Liver (tissue), 9 donors: ENCODE data around the gene TCTA. TPM values are rescaled to one million over a fixed set of nuclear protein-coding genes. Genes with fewer than 3 reads are reported as not detected.

Source experiments
- DNase-seq: peaks from one replicate; pipeline ENCODE4 v3.0.0-alpha.2; 2017; ENCODE audit warnings: low spot score
- H3K27ac ChIP-seq, 2 donors: one replicate each; pipeline ENCODE4 v1.7.0; 2013; ENCODE audit warnings: inconsistent platforms in 2 of 2, low read length in 2 of 2, control low read depth in 1 of 2, low read depth in 1 of 2, mild to moderate bottlenecking in 1 of 2
- H3K27me3 ChIP-seq, 4 donors: one replicate each; pipeline versions ENCODE4 v1.6.1 to v1.7.0; 2013; ENCODE audit warnings: low read length in 3 of 4, inconsistent platforms in 1 of 4, mild to moderate bottlenecking in 1 of 4, moderate library complexity in 1 of 4; ENCODE audit not compliant: control insufficient read depth in 4 of 4, insufficient read depth in 4 of 4
- H3K36me3 ChIP-seq, 4 donors: one replicate each; pipeline versions ENCODE4 v1.6.1 to v1.7.0; 2013; ENCODE audit warnings: low read length in 3 of 4, mild to moderate bottlenecking in 3 of 4, low read depth in 1 of 4, moderate library complexity in 1 of 4; ENCODE audit not compliant: control insufficient read depth in 4 of 4, insufficient read depth in 3 of 4
- H3K4me1 ChIP-seq, 4 donors: one replicate each; pipeline versions ENCODE4 v1.6.1 to v1.7.0; 2013; ENCODE audit warnings: low read length in 3 of 4, mild to moderate bottlenecking in 3 of 4, moderate library complexity in 1 of 4; ENCODE audit not compliant: control insufficient read depth in 4 of 4, insufficient read depth in 4 of 4
- H3K4me3 ChIP-seq, 3 donors: one replicate each; pipeline versions ENCODE4 v1.6.1 to v1.7.0; 2013; ENCODE audit warnings: low read length in 3 of 3, control low read depth in 1 of 3, low read depth in 1 of 3, mild to moderate bottlenecking in 1 of 3
- H3K9ac ChIP-seq, 2 donors: one replicate each; pipeline ENCODE4 v1.7.0; 2013; ENCODE audit warnings: low read length in 2 of 2, mild to moderate bottlenecking in 2 of 2, moderate library complexity in 2 of 2, control low read depth in 1 of 2, low read depth in 1 of 2
- H3K9me3 ChIP-seq, 4 donors: one replicate each; pipeline versions ENCODE4 v1.6.1 to v1.7.0; 2013; ENCODE audit warnings: low read length in 3 of 4; ENCODE audit not compliant: control insufficient read depth in 4 of 4
- EGR1 ChIP-seq, 2 donors: IDR thresholded peaks; 2 replicates each; pipeline ENCODE4 v1.6.1; 2016 to 2018; ENCODE audit warnings: antibody characterized with exemption in 2 of 2, low read depth in 2 of 2
- FOXA1 ChIP-seq: IDR thresholded peaks from 2 replicates; pipeline ENCODE4 v1.6.1; 2016; ENCODE audit warnings: antibody characterized with exemption
- FOXA2 ChIP-seq: IDR thresholded peaks from 2 replicates; pipeline ENCODE4 v1.6.1; 2016; ENCODE audit warnings: antibody characterized with exemption
- GABPA ChIP-seq, 2 donors: IDR thresholded peaks in 1 of 2; conservative IDR thresholded peaks in 1 of 2; 2 replicates each; pipeline ENCODE4 v1.6.1; 2016; ENCODE audit warnings: antibody characterized with exemption in 2 of 2, mild to moderate bottlenecking in 1 of 2, moderate library complexity in 1 of 2
- HNF4A ChIP-seq, 2 donors: conservative IDR thresholded peaks; 2 replicates each; pipeline ENCODE4 v1.6.1; 2016; ENCODE audit warnings: antibody characterized with exemption in 2 of 2, mild to moderate bottlenecking in 2 of 2
- JUND ChIP-seq, 2 donors: IDR thresholded peaks; 2 replicates each; pipeline ENCODE4 v1.6.1; 2016; ENCODE audit warnings: antibody characterized with exemption in 2 of 2
- NR2F2 ChIP-seq: IDR thresholded peaks from 2 replicates; pipeline ENCODE4 v1.6.1; 2016; ENCODE audit warnings: antibody characterized with exemption
- RXRA ChIP-seq, 2 donors: IDR thresholded peaks; 2 replicates each; pipeline ENCODE4 v1.6.1; 2017 to 2018; ENCODE audit warnings: antibody characterized with exemption in 2 of 2, mild to moderate bottlenecking in 1 of 2
- SP1 ChIP-seq: IDR thresholded peaks from 2 replicates; pipeline ENCODE4 v1.6.1; 2018; ENCODE audit warnings: antibody characterized with exemption, mild to moderate bottlenecking
- TAF1 ChIP-seq: conservative IDR thresholded peaks from 2 replicates; pipeline ENCODE4 v1.6.1; 2016; ENCODE audit warnings: antibody characterized with exemption, mild to moderate bottlenecking
- WGBS: extraction: QIAGEN DNeasy Blood & Tissue Kit; methylation state at CpG from one replicate; pipeline ENCODE4 v1.1.7; 2013; 5-methylcytosine and 5-hydroxymethylcytosine counted together
- polyA plus RNA-seq, 2 donors: library from polyadenylated mRNA; stranded (reverse) in 1 of 2; unstranded in 1 of 2; fragments of 200-250 nt in 1 of 2; fragments of >200 nt in 1 of 2; fragmentation: Nextera tagmentation in 1 of 2; extraction: Ambion mirVana in 1 of 2; gene quantifications; one replicate each; pipeline versions ENCODE4 v1.2.1 to v1.2.3, GENCODE V29; 2013 to 2015
- total RNA-seq, 2 donors: library from RNA; depleted of rRNA; stranded (reverse); fragments of >200 nt; gene quantifications; one replicate each; pipeline ENCODE4 v1.2.3, GENCODE V29; 2014
- TF ChIP-seq, protein P1 (sequence below): IDR thresholded peaks from 2 replicates; pipeline ENCODE4 v1.6.1; 2016; ENCODE audit warnings: antibody characterized with exemption
- TF ChIP-seq, protein P2 (sequence below): fragments of 150-350 bp; IDR thresholded peaks from 2 replicates; pipeline ENCODE4 v1.5.1; 2017; ENCODE audit warnings: improper control_type of control experiment, low read depth, low read length; ENCODE audit not compliant: missing input control
- TF ChIP-seq, protein P3 (sequence below): IDR thresholded peaks from 2 replicates; pipeline ENCODE4 v1.6.1; 2016; ENCODE audit warnings: antibody characterized with exemption, mild to moderate bottlenecking
- TF ChIP-seq, protein P4 (sequence below): IDR thresholded peaks from 2 replicates; pipeline ENCODE4 v1.6.1; 2016; ENCODE audit warnings: antibody characterized with exemption
- donor health status: healthy.
- donor health status: healthy.
- donor health status: healthy.
- donor health status: healthy.
- donor health status: healthy.

TCTA gene
- total and polyA plus RNA-seq, 4 donors: 13.6 to 28.2 (median 24.6) TPM

DNA sequence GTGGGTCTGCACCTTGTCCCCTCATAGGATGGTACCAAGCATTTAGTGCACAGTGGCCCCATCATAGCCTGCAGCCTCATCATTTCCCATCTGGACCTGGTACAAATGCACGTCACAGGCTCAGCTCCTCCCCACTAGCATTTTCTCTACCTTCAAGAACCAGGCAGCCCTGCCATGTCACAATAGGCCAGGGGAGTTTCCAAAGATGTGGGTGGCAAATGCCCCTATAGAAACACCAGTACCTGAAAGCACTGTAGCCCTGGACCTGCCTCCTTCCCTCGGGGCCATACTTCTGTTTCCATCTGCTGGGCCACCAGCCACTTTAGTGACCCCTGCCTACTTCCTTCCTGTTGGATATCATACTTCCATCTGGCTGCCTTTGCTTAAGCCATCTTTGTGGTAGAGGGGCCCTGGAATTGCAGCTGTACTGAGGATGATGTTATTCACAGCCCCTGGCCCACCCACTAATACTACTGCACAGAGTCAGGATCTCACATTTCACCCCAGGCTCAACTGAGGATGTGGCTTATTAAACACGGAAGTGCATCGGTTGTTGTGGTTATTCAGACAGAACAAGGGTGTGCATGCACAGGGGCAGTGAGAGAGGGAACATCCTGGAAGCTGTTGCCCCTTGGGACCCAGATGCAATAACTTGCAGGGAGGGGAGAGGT is 3.8 kb downstream of the TCTA start:
- DNase-seq: no peak

DNA sequence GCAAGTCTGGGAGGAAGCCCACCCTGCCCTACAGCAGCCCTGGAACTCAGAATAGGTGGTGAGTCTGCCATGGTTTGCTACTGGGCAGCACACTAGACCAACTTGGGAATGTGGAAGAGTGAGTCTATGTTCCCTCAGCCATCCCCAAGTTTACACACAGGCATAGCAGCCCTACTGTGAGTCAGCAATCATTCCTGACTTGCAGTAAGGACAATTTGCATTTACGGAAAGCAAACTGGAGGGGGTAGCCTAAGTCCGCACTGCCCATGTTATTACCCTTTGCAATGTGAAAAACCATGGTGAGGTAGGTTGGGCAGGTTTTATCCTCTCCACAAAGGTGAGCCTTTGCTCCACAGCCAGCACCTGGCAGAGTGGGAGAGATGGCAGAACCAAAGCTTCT is 4.6 kb downstream of the TCTA start:
- Histone ChIP-seq H3K36me3 (peaks cover 0 to 14% (median 2%) of the 10 kb centered on the region in 4 donors), H3K4me1 (peaks cover 4 to 33% (median 21%) of the 10 kb centered on the region in 4 donors), H3K27me3 (no peaks in the 10 kb centered on the region), H3K9me3 (no peaks in the 10 kb centered on the region), H3K4me3 (no peak overlapping the region), H3K27ac (no peak overlapping the region), H3K9ac (no peak overlapping the region)
- 94% methylated on average over 2 of the region's 2 CpGs for WGBS
- no peak for DNase-seq
- TF ChIP-seq, protein P1, sequence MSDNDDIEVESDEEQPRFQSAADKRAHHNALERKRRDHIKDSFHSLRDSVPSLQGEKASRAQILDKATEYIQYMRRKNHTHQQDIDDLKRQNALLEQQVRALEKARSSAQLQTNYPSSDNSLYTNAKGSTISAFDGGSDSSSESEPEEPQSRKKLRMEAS: no peak
- TF ChIP-seq JUND (IDR thresholded peaks at IDR 0.05) (no peak), GABPA (IDR thresholded peaks at IDR 0.05 in 1 of 2, conservative IDR thresholded peaks at IDR 0.05 in 1 of 2) (no peak), EGR1 (IDR thresholded peaks at IDR 0.05; ENCODE audit: low read depth in 2 of 2) (no peak), FOXA1 (no peak)
- TF ChIP-seq, protein P2, sequence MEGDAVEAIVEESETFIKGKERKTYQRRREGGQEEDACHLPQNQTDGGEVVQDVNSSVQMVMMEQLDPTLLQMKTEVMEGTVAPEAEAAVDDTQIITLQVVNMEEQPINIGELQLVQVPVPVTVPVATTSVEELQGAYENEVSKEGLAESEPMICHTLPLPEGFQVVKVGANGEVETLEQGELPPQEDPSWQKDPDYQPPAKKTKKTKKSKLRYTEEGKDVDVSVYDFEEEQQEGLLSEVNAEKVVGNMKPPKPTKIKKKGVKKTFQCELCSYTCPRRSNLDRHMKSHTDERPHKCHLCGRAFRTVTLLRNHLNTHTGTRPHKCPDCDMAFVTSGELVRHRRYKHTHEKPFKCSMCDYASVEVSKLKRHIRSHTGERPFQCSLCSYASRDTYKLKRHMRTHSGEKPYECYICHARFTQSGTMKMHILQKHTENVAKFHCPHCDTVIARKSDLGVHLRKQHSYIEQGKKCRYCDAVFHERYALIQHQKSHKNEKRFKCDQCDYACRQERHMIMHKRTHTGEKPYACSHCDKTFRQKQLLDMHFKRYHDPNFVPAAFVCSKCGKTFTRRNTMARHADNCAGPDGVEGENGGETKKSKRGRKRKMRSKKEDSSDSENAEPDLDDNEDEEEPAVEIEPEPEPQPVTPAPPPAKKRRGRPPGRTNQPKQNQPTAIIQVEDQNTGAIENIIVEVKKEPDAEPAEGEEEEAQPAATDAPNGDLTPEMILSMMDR: no peak
- TF ChIP-seq, protein P3, sequence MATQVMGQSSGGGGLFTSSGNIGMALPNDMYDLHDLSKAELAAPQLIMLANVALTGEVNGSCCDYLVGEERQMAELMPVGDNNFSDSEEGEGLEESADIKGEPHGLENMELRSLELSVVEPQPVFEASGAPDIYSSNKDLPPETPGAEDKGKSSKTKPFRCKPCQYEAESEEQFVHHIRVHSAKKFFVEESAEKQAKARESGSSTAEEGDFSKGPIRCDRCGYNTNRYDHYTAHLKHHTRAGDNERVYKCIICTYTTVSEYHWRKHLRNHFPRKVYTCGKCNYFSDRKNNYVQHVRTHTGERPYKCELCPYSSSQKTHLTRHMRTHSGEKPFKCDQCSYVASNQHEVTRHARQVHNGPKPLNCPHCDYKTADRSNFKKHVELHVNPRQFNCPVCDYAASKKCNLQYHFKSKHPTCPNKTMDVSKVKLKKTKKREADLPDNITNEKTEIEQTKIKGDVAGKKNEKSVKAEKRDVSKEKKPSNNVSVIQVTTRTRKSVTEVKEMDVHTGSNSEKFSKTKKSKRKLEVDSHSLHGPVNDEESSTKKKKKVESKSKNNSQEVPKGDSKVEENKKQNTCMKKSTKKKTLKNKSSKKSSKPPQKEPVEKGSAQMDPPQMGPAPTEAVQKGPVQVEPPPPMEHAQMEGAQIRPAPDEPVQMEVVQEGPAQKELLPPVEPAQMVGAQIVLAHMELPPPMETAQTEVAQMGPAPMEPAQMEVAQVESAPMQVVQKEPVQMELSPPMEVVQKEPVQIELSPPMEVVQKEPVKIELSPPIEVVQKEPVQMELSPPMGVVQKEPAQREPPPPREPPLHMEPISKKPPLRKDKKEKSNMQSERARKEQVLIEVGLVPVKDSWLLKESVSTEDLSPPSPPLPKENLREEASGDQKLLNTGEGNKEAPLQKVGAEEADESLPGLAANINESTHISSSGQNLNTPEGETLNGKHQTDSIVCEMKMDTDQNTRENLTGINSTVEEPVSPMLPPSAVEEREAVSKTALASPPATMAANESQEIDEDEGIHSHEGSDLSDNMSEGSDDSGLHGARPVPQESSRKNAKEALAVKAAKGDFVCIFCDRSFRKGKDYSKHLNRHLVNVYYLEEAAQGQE: no peak

More for the DNA sequence above, 3.8 kb downstream of the TCTA start:
- Histone ChIP-seq H3K9me3 (no peaks in the 10 kb centered on the region), H3K27me3 (no peaks in the 10 kb centered on the region), H3K27ac (peak overlapping the region; percentile 38 to 39), H3K4me1 (peaks cover 4 to 25% (median 13%) of the 10 kb centered on the region in 4 donors), H3K4me3 (no peak overlapping the region), H3K9ac (no peak overlapping the region), H3K36me3 (peaks cover 0 to 14% (median 2%) of the 10 kb centered on the region in 4 donors)
- TF ChIP-seq RXRA (IDR thresholded peaks at IDR 0.05) (no peak), FOXA2 (no peak), TAF1 (no peak), NR2F2 (no peak), SP1 (peak; percentile 11), HNF4A (conservative IDR thresholded peaks at IDR 0.05) (no peak)
- TF ChIP-seq, protein P4, sequence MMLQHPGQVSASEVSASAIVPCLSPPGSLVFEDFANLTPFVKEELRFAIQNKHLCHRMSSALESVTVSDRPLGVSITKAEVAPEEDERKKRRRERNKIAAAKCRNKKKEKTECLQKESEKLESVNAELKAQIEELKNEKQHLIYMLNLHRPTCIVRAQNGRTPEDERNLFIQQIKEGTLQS: no peak
- TF ChIP-seq, protein P1: no peak
- WGBS: 61% methylated on average over 4 of the region's 4 CpGs
